ENCODE measurements around the gene APC2. TPM values are rescaled to one million over a fixed set of nuclear protein-coding genes. Genes with fewer than 3 reads are reported as not detected.
A peak's percentile ranks its signal among the peaks of the same experiment; 100 is the strongest.
"Not testable (repeated sequence)": the region's sequence is repeated elsewhere in the genome, so short reads cannot be mapped to it uniquely, and the experiment has no call there.

Gene APC2
- total RNA-seq, 2 experiments from 2014 or later, result not detected

DNA sequence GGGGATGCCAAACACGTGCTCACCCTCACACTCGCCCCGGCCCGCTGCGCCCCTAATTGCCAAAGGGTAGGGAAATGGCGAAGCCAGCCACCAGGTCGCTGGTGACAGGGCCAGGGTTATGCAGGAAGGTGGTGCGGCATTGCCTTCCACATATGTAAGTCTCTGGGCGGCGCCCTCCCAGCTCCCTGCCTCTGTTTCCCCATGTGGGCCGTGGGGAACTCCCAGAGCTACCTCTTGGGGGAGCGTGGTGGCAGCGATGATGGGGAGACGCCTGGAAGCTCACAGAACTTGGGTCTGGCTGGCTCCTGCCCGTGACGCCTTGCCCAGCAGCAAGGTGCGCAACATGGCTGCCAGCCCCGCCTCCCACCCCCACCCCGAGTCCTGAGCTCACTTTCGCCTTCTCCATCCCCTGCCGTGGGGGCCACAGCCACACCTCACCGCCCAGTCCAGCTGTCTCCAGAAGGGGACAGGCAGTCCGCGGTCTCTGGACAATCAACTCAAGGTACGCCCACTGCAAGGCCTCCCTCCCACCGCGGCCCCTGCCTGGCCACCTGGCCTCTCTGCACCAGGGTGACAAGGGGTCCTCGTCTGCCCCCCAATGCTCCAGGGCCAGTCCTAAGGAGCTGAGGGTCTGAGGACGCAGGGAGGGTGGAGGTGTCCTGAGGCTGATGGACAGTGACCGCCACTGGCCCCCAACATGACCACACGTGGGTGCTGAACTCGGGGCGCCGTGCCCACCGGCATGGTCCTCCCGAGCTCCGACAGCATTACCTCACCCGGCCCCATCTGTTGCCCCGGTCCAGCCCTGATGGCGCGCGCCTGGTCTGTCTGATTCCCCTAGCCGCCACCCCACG lies 22.5 kb downstream of the APC2 start:
- Mint-ChIP-seq H3K27me3 (ENCODE audit: low read depth) (peaks cover 18% of the 10 kb centered on the region), H3K4me1 (ENCODE audit: low read depth) (peaks cover 17% of the 10 kb centered on the region), H3K36me3 (ENCODE audit: low read depth) (peaks cover 6% of the 10 kb centered on the region), H3K4me3 (no peak overlapping the region), H3K27ac (no peak overlapping the region), H3K9me3 (ENCODE audit: insufficient read depth) (no peaks in the 10 kb centered on the region)
- ChIA-PET POLR2A (no interaction called here), CTCF (interaction anchor here (1.2 to 2.1 kb wide), 2 partner anchors 27 to 193 kb away, joined by 4 to 8 read pairs; no protein-coding TSS in a partner anchor)
- ATAC-seq, result no peak
- no peak for DNase-seq

DNA sequence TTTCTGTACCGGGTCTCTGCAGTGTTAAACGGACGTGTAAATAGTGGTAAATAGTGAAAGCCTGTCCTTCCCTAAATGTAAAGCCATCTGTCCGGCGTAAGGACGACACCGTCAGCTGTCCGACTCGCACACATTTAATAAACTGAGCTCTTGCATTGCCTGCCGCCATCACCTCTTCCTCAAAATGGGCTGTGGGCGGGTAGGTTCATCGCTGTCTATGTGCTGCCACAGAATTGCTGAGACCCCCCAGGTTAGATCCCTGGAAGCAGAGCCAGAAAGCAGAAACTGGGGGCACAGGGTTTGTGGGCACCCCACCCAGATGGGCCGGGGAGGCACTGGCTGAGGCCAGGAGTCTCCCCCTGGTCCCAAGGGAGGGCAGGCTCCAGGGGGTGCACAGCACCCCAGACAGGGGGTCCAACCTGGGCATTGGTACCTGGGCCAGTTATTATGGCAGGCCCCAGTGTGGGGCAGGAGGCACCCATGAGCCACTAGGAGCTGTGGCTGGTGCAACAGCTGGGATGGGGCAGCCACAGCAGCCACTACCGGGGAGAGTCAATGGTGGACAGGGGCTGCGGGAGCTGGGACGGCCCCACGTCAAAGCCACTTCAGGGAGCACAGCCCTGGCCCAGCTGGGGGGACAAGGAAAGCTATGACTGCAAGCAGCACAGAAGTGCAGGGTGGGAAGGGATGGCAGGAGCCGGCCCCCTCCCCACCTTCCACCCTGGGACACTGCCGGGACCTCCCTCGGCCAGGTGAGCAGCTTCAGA lies 23.3 kb downstream of the APC2 start:
- Mint-ChIP-seq H3K4me3 (no peak overlapping the region), H3K9me3 (ENCODE audit: insufficient read depth) (no peaks in the 10 kb centered on the region), H3K27me3 (ENCODE audit: low read depth) (peaks cover 16% of the 10 kb centered on the region), H3K36me3 (ENCODE audit: low read depth) (peaks cover 8% of the 10 kb centered on the region), H3K27ac (no peak overlapping the region), H3K4me1 (ENCODE audit: low read depth) (peaks cover 20% of the 10 kb centered on the region)
- no peak for DNase-seq
- CTCF ChIA-PET, result no interaction called here
- POLR2A ChIA-PET, result no interaction called here
- no peak for ATAC-seq

DNA sequence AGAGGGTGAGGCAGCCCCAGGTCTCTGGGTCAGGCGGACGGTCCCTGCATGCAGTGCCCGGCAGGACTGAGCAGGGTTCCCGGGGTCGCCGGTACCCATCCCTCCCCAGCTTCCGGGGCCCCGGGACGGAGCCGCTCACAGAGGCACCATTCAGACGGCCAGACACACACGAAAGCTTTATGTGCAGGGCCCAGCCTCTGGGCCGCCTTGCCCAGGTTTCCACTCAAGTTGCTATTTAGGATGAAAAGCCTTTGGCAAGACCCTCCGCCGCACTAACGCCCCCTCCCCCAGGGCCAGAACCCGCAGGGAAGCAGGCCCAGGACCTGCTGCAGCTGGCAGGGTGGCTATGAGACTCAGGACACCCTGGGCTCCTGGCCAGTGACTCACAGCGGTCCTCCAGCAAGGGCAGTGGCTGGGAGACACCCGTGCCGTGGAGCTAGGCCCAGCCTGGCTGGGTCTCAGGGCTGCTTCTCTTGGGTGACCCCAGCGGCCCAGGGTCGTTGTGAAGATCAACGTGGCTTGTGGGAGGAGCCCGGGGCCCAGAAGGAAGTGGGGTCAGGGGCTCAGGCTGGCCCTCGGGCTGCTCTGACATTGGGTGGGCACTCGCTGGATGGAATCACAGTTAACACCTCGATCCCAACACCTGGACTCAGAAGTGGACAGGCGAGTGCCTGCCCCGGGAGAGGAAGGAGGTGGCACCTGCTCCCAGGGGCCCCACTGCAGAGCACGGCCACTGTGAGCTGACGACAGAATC lies 24.3 kb downstream of the APC2 start:
- H3K9me3 Mint-ChIP-seq (ENCODE audit: insufficient read depth), result no peaks in the 10 kb centered on the region
- peaks cover 11% of the 10 kb centered on the region for H3K36me3 Mint-ChIP-seq (ENCODE audit: low read depth)
- H3K27ac Mint-ChIP-seq, result no peak overlapping the region
- ChIA-PET CTCF (no interaction called here), POLR2A (no interaction called here)
- H3K4me3 Mint-ChIP-seq, result no peak overlapping the region
- H3K4me1 Mint-ChIP-seq (ENCODE audit: low read depth), result peaks cover 24% of the 10 kb centered on the region
- ATAC-seq, result no peak
- no peak for DNase-seq
- H3K27me3 Mint-ChIP-seq (ENCODE audit: low read depth), result peaks cover 15% of the 10 kb centered on the region

DNA sequence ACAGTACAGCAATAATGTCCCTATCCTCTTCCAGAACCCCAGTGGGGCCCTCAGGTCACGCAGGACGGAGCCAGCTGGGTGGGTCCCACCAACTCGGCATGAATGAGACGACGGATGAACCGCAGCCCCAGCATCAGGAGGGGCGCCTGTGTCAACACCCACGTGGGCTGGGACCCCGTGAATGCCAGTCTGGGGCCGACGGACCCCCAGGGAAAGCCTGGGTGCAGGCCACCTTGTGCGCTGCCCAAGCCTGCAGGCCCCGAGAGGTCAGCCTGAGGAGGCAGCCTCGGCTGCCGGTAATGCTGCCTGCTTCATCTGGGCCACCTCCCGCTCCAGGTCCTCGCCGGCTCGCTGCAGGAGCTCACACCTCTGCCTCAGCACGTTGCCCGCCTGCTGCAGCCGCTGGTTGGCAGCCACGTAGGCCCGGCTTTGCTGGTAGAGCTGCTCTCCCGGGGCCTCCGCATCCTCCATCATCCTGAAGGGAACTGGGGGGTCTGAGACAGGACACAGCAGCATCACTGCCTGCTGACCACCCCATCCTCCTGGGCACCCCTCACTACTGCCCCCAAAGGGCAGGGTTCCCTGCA lies 24.9 kb downstream of the APC2 start:
- Mint-ChIP-seq H3K9me3 (ENCODE audit: insufficient read depth) (no peaks in the 10 kb centered on the region), H3K36me3 (ENCODE audit: low read depth) (peaks cover 11% of the 10 kb centered on the region), H3K27ac (no peak overlapping the region), H3K4me3 (no peak overlapping the region), H3K27me3 (ENCODE audit: low read depth) (peaks cover 15% of the 10 kb centered on the region), H3K4me1 (ENCODE audit: low read depth) (peaks cover 29% of the 10 kb centered on the region)
- ChIA-PET POLR2A (no interaction called here), CTCF (no interaction called here)
- DNase-seq (no peak), ATAC-seq (no peak)

DNA sequence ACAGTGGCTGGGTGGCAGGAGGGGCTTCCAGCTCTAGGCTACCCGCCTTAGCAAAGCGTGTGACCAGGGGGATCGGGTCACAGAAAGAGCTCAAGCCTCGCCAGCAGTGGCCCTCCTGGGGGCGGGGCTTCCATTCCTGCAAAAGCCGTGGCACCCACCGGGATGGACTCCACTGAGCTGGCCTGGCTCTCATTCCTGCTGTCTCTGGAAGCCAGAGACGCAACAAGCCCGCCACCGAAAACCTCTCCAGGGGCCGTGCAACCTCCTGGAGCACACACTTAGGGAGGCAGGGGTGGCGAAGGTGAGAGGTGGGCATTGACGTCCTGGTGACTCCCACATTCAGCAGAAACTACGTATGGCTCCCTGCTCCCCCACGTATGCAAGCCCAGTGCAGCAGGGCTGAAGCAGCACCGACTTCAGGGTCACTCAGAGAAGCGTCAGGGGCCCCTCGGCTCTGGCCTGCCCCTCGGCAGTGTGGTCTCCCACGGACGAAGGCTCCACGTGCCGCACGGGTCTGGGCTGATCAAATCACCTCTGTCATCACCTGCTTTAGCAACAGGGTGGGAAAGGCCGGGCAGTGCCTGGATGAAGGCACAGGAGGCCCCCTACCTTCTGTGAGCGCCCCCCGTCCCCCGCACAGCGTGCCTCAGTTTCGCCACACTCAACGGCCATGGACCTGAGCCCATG lies 26.0 kb downstream of the APC2 start:
- no peak overlapping the region for H3K27ac Mint-ChIP-seq
- peaks cover 25% of the 10 kb centered on the region for H3K4me1 Mint-ChIP-seq (ENCODE audit: low read depth)
- peaks cover 11% of the 10 kb centered on the region for H3K36me3 Mint-ChIP-seq (ENCODE audit: low read depth)
- ChIA-PET CTCF (no interaction called here), POLR2A (no interaction called here)
- ATAC-seq (no peak), DNase-seq (no peak)
- no peak overlapping the region for H3K4me3 Mint-ChIP-seq
- peaks cover 12% of the 10 kb centered on the region for H3K27me3 Mint-ChIP-seq (ENCODE audit: low read depth)
- H3K9me3 Mint-ChIP-seq (ENCODE audit: insufficient read depth), result no peaks in the 10 kb centered on the region

GRCh38 chr19:1477056-1477455 lies 27.1 kb downstream of the APC2 start:
- Mint-ChIP-seq H3K27ac (peak overlapping the region; percentile 39), H3K36me3 (ENCODE audit: low read depth) (peaks cover 11% of the 10 kb centered on the region), H3K4me3 (peak overlapping the region; percentile 58), H3K4me1 (ENCODE audit: low read depth) (peaks cover 18% of the 10 kb centered on the region)
- POLR2A ChIA-PET; H3K27me3 Mint-ChIP-seq (ENCODE audit: low read depth); H3K9me3 Mint-ChIP-seq (ENCODE audit: insufficient read depth); DNase-seq; ATAC-seq: not testable (repeated sequence)
- CTCF ChIA-PET, result interaction anchor here (0.6 kb wide), 1 partner anchor 62 kb away, joined by 3 read pairs; no protein-coding TSS in a partner anchor

GRCh38 chr19:1478934-1479707 lies 29.2 kb downstream of the APC2 start, which contains the start of gene C19orf25:
C19orf25 (minus strand) TSS chr19:1479215; CDS start chr19:1478903, 312 bp downstream.
- POLR2A ChIA-PET, result interaction anchor here (0.6 kb wide), 1 partner anchor 65 kb away, joined by 3 read pairs; no protein-coding TSS in a partner anchor

DNA sequence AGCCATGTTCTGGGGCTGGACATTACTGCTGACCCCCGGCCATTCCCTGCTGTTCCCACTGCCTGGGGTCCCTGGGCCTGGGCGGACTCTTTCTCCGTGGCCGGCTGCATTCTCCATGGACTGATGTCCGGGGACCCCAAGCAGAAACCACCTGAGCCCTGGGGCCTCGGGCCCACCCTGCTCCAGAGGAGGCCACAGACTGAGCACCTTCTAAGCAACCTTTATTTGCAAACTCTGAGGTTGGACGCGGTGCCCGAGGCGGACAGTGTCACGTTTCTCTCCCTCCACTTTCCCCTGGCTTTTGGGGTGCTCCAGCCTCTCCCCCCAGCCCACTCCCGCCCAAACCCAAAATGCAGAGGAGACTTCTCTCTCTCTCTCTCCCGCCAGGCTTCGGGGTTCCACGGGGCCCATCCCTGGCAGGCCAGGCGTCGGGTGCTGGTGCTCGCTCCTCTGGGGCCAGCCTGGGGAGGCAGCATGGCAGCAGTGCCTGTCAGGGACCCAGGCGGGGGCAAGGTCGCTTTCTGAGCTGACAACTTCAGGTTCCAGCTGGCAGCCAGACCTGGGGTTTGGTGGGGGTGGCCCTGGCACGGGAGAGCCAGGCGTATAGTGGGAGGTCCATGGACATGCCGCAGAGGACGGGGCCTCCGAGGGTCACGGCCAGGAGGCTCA lies 31.4 kb downstream of the APC2 start:
- DNase-seq (no peak), ATAC-seq (no peak)
- peaks cover 9% of the 10 kb centered on the region for H3K36me3 Mint-ChIP-seq (ENCODE audit: low read depth)
- no peaks in the 10 kb centered on the region for H3K27me3 Mint-ChIP-seq (ENCODE audit: low read depth)
- H3K27ac Mint-ChIP-seq, result no peak overlapping the region
- ChIA-PET POLR2A (no interaction called here), CTCF (no interaction called here)
- H3K9me3 Mint-ChIP-seq (ENCODE audit: insufficient read depth), result no peaks in the 10 kb centered on the region
- no peak overlapping the region for H3K4me3 Mint-ChIP-seq
- H3K4me1 Mint-ChIP-seq (ENCODE audit: low read depth), result peaks cover 18% of the 10 kb centered on the region

More at GRCh38 chr19:1478934-1479707, 29.2 kb downstream of the APC2 start, which contains the start of gene C19orf25:
- Mint-ChIP-seq H3K27ac (peak within 1 kb of the TSS; percentile 98), H3K4me3 (peak within 1 kb of the TSS; percentile 99), H3K27me3 (ENCODE audit: low read depth) (no peaks in the 10 kb centered on the region), H3K4me1 (ENCODE audit: low read depth) (peaks cover 18% of the 10 kb centered on the region), H3K36me3 (ENCODE audit: low read depth) (peaks cover 9% of the 10 kb centered on the region), H3K9me3 (ENCODE audit: insufficient read depth) (no peaks in the 10 kb centered on the region)
- CTCF ChIA-PET, result no interaction called here
- DNase-seq, result peak; percentile 96
- ATAC-seq, result peak; percentile 94

GRCh38 chr19:1481893-1482360 lies 32.0 kb downstream of the APC2 start:
- H3K4me1 Mint-ChIP-seq (ENCODE audit: low read depth), result peaks cover 17% of the 10 kb centered on the region

More at GRCh38 chr19:1481893-1482360, 32.0 kb downstream of the APC2 start:
- peaks cover 9% of the 10 kb centered on the region for H3K36me3 Mint-ChIP-seq (ENCODE audit: low read depth)
- DNase-seq (no peak), ATAC-seq (no peak)
- ChIA-PET POLR2A (no interaction called here), CTCF (no interaction called here)
- H3K4me3 Mint-ChIP-seq, result no peak overlapping the region
- H3K27me3 Mint-ChIP-seq (ENCODE audit: low read depth), result no peaks in the 10 kb centered on the region
- no peak overlapping the region for H3K27ac Mint-ChIP-seq
- no peaks in the 10 kb centered on the region for H3K9me3 Mint-ChIP-seq (ENCODE audit: insufficient read depth)

Data from activated CD8-positive, alpha-beta T cell treated with anti-CD3 and anti-CD28 coated beads, Interleukin-2, amount 10 ng/mL, durations not matched to agents 7 days and 5 days (primary cell).